IPS DF 4.7 (cell line): ENCODE data around the gene VWDE.

Experiments
- DNase-seq: peaks from one replicate; pipeline ENCODE4 v3.0.0-alpha.2; 2013; ENCODE audit warnings: low spot score; ENCODE audit errors: extremely low read depth

The VWDE gene

DNA sequence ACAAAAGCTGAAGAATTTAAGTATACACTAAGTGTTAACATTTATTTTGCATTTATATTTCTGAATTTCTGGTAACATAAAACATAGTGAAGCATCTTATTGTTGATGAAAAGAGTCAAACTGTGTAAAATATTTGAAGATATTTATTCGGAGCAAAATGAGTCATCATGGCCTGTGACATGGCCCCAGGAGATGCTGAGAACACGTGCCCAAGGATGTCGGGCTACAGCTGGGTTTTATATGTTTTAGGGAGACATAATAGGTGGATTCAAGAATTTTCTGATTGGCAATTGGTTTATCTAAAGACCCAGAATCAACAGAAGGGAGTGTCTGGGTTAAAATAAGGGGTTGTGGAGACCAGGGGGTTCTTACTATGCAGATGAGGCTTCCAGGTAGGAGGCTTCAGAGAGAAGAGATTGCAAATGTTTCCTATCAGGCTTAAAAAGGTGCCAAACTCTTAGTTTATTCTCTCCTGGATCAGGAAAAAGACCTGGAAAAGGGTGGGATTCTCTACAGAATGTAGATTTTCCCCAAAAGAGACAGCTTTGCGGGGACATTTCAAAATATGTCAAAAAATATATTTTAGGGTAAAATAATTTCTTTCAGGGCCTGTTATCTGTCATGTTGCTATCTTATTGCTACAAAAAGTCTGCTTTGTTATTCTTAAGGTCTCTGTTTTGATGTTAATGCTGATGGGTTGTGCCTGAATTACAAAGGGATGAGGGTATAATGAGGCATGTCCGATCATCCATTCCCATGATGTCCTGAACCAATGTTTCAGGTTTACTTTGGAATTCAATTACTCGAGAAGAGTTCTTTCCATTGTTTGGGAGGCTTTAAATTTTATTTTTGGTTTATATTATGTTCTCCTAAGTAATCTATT is 74.5 kb downstream of the VWDE start:
- DNase-seq, result peak; percentile 44

DNA sequence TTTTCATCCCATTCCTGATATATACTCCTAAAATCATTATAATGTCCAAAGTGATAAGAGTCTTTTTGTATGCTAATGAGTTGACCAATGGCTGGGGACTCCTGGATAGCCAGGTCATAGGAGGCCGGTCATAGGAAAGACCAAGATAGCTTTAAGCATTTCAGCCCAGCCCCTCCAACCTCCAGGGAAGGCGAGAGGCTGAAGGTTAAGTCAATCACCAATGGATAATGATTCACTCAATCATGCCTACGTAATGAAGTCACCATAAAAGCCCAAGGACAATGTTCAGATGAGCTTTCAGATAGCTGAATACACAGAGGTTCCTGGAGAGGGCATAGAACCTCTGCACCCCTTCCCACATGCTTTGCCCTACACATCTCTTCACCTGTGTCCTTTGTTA is 75.7 kb downstream of the VWDE start:
- DNase-seq, result no peak

DNA sequence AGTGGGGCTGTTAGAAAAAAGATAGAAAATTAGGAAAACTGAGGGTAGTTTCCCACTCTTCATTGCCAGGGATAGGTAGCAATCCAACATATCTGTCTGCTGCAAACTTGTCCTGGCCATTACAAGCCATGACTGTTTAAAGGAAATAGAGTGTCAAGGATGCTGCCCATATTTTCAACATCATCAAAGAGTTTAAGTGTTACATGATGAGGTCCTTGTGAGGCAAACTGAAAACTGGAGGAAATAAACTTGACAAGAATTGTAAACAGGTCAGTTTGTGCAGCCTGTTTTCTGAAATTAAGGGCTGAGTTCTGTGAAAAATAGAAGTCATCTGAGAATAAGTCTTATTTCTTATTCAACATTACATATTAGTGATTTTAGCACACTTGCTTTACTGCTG is 78.0 kb downstream of the VWDE start:
- DNase-seq, result no peak

DNA sequence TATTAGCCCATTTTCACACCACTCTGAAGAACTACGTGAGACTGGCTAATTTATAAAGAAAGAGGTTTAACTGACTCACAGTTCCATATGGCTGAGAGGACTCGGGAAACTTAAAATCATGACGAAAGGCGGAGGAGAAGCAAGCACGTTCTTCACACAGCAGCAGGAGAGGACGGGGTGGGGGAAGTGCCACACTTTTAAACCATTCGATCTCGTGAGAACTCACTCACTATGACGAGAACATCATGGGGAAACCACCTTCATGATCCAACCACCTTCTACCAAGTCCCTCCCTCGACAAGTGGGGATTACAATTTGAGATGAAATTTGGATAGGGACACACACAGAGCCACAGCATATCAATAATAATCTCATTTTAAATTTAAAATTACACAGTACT is 80.2 kb downstream of the VWDE start:
- DNase-seq, result no peak

DNA sequence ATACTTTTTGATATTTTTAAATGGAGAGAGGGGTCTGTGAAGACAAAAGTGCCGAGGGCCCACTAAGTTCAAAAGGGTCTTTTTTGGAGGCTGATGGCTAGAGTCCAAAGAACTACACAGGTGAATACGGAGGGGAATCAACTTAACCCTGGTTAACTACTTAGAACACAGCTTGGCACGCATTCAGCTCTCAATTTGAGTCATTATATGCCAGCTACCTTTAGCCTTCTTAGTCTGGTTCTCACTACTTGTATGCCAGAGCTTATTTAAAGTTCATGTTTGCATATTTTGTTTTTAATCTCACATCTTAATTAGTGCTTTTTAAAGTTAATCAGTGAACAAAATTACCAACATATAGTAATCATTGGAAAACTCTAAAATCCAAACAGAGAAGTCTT is 80.8 kb downstream of the VWDE start:
- no peak for DNase-seq

DNA sequence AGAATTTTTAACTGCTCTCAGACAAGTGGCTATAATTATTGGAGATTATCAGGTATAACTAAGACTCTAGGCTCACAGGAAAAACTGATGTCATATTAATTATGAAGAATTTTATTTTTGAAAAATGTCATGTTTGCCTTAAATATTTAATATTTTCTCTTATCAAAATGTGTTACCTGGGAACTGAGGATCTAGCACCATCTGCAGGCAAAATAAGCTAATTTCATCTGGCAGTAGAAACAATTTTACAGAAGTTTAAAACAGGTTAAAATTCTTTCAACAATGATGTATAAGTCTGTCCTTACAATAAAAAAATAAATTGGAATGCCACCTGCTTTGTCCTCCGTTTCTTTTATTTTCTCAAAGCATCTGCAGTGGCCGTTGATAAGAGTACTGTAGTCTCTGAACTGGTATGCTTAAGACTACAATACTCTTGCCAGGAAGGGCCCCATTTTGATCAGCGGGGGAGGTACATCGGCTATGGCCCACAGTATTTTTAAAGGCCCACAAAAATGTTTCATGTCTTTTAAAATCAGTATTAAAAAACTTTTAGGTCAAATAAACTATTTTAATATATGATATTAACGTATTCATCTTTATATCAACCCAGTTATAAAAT is 81.3 kb downstream of the VWDE start:
- no peak for DNase-seq

DNA sequence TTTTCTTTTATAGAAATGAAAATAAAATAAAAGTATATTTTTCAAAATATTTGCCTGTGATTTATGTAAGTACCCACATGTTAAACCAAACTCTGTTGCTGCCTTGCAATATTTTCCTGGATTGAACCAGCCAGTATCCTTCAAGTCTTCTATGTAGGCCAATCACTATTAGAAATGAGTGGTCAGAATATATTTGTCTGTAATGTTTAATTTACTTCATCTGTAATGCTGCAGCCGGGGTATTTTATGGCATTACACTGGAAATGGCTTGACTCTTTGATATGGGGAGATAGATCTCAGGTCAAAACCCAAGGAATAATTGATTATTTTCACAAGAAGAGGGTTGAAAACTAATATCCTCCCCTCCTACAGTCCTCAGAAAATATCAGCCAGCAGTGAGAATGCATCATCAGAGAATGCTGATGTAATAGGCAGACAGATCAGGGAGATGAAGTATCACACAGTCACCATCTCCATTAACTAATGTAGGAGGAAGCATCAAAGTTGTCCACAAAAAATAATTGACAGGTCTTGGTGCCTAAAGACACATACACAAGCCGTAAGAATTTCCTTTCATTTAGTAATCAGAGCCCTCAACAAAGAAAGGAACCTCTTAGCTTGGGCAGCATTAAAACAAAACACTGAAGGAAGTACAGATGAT is 82.5 kb downstream of the VWDE start:
- no peak for DNase-seq

DNA sequence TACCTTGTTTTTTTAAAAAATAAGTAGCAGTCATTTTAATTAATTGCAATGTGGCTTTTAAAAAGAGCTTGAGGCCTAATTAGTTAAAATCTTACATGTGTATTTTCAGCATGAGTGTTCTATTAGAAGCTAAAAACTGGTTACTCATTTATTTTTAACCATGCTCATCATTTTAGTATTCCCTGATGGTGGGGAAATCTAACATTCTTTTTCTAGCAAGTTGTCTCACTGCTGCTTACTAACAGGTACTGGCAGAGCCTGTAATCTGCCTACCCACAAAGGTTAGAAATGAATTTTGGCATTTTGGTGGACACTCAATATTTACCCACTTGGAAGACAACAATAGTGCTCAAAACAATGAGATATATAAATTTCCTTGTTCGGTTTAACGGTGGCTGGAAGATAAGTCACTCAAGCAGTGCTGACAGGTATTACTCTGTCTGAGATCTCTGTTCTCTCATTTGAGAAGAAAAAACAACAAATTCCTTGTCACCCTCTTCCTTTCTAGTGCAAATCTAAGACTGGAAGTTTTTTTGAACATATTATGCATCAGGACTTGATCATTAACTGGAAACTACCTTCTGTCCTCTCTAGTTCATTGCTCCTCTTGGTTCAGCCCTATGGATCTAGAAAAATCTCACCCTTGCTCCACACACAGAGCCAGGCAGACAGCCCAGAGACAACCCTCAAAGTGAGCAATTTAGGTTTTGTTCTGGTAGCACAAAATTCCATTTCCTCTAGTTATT is 83.3 kb downstream of the VWDE start:
- DNase-seq, result no peak

DNA sequence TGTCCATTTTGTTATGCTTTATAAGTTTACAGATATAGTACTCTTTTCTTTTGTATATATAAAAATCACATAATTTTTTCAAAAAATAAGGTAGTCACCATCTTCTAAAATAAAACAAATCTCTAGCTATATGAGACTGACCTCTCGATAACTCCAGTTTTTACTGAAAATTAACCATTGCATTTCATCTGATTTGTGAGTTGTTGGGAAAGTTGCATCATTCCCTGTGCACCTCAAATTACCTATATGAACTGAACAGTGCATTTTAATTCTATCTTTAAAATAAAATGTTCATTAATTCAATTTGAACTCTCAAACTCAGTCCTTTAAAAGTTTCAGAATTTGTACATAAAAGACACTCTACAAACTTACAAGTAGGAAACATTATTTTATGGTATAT is 86.0 kb downstream of the VWDE start:
- no peak for DNase-seq

DNA sequence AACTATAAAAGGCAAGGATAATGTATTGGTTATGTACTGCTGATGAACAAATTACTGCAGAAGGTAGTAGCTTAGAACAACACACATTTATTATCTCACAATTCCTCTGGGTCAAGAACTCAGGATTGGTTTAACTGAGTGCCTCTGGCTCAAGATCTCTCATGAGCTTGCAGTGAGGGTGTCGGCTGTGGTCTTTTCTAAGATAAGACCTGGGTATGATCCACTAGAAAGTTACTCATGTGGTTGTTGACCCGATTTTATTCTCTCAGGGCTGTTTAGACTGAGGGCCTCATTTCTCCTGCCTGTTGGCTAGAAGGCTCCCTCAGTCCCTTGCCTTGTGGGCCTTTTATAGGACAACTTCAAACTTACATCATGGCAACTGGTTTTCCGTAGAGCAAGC is 86.7 kb downstream of the VWDE start:
- no peak for DNase-seq

DNA sequence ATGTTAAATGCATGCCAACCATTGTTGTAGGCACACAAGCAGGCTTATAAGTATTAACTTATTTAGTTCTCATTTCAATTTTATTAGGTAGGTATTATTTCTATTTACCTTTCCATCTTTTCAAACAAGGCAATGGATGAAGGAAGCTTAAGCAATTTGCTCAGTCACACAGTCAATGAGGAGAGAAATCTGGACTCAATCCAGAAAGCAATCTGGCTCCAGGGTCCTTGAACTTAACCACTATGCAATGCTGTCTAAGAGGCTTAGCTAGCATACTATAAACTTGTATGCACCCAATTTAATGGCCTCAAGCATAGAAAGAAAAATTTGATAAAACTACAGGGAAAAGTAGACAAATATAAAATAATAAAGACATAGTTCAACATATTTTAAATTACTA is 88.6 kb downstream of the VWDE start:
- no peak for DNase-seq

DNA sequence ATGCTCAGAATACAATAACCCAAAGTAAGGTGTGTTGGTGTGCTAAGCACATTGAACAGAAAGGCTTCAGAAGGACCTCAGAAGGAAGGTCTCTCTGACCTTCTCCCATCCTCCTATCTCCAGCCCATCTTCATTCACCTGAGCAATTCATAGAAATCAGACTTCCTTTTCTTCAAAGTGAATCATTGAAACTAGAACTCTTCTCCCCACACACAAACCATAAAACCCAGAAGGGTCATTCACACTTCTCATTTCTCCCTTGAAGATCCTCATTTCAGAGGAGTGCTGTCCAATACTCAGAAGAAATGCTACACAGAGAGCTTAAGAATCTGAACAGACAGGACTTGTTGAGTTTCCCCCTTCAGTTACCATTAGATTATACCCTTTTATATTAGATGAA is 89.5 kb downstream of the VWDE start:
- DNase-seq, result no peak

DNA sequence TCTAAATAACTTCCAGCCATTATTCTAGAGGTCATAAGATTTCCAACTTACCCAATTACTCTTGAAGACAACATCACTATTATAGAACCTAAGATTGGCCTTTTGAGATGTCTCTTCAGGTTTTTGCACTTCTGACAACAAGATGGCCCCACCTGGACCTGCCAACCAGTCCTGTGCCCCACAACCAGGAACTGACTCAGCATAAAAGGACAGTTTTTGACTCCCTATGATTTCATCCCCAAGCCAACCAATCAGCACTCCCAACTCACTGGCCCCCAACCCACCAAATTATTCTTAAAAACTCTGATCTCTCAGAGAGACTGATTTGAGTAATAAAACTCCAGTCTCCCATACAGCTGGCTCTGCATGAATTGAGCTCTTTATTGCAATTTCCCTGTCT is 98.2 kb downstream of the VWDE start:
- no peak for DNase-seq

DNA sequence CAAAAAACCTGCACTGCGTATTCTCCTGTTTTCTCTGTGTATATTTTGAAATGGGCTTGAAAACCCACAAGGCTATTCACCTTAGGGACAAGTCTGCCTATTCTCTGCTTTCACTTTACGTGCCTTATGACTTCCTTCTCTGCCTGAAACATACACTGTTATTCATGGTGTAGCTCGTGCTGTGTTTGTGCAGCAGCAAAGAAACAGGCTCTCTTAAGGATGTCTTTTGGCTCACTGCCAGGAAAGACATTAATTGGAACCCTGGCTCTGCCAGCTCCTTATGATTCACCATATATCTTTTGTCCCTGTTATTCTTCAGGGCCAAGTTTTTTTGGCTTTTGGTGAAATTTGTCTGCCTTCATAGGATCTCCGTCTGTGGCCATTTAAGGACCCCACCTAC is 100.2 kb downstream of the VWDE start:
- DNase-seq, result no peak

DNA sequence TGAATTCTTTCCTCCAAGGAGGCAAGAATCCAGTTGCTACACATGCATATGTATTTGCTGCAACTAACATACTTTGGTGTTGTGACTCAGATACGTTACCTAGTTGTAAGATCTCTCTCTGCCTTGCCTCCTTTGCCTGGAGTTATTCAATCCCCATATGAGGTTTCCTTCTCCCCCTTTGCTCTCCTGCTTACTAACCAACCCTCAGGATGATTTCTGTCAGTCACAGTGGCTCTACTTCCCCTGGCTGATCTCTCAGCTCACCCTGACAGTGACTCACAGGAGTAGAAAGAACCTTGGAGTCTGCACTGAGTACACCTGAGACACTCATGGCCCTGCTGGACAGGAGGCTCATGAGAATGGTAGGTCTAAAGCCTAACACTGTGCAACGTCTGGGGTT is 100.6 kb downstream of the VWDE start:
- no peak for DNase-seq

DNA sequence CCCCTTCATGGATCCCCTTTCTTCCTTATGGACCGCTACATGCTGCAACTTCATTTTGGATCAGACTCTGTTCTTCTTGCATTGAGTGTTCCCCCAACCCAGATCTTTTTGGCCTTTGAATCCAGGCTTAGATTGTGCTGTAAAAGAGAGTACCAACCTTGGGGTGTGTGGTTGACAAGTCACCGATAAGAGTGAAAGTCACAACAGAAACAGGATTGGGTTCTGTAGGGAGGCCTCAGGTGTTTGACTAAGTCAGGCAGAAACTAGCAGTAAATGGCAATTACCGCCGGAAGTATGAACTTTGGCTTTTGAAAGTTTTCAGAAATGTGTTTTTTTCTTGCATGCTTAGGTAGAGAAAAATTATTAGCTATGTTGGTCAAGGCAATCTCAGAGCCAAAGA is 103.2 kb downstream of the VWDE start:
- no peak for DNase-seq

DNA sequence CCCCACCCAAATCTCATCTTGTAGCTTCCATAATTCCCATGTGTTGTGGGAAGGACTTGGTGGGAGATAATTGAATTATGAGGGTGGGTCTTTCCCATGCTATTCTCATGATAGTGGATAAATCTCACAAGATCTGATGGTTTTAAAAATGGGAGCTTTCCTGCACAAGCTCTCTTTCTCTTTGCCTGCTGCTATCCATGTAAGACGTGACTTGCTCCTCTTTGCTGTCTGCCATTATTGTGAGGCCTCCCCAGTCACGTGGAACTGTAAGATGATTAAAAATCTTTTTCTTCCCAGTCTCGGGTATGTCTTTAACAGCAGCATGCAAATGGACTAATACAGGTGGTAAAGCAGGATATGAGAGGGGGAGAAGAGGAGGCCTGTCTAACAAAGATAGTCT is 104.3 kb downstream of the VWDE start:
- DNase-seq, result no peak

DNA sequence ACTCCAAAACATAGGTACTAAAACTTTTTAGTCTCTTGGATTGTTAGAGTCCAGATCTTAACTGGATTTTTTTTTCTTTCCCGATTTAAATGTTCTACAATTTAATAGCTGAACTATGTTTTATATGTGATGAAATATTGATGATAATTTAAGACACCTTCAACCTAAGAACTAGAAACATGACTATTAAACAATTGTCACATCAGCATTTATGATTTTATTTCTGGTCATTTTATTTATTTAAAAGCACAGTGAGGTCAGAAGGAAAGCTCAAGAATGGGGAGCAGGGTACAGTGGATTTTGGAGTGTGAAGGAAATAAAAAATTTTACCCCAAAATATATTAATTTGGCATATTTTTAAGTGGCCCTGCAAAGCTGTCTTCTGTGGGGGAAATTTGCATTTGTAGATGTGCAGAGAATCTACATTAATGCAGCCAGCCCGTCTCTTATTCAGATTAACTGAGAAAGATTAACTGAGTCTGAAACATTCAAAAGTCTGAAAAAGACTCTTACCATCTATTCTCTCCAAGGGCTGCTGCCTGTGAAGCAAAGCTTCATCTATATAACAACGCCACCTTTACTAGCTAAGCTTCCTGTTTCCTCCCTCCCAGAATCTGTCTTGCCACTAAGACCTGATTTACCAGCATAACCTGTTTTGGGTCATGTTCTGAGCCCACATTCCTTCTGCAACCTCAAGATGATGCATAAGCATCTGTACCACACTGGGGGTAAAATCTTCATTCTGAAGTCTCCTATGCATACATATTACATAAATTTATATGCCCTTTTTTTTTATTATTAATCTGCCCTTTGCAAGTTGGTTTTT is 106.2 kb downstream of the VWDE start:
- peak; percentile 9 for DNase-seq

DNA sequence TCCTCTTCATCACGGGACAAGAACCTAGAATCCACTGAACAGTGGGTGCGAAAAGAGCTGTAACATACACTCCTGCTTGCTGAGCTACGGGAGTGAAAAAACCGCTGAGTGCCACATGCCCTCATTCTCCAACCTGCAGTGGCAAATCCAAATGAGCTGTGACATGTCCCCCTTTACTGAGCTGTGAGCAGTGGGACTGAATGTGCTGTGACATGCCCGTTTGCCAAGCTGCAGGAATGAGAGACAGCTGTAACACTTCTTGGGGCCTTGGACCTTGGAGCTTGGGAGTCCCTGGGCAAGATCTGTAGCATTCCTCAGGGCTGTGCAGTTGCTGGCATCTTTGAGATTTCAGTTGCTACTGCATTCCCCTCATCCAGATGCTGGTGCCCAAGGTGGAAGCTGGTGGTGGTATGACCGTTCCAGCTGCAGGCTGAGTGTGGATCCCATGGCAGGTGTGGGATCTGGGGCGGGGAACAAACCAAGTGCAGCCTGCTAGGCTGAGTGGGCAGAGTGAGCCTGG is 107.6 kb downstream of the VWDE start:
- DNase-seq, result no peak

DNA sequence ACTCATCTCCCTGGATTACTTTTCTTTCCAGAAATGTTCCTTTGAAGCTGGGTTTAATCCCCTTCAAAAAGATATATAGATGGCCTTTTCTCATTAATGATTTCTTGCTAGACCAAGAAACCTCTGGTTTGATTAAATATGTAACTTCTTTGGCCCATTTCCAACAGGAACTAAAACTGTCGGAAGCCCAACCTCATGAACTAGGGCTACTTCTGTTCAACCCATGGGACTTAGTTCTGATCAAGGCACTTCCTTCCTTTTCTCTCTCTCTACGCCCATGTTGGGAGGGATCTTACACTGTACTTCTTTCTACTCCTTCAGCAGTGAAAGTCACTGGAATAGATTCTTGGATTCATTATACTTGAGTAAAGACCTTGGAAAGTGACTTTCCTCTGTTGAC is 109.0 kb downstream of the VWDE start:
- DNase-seq, result no peak

DNA sequence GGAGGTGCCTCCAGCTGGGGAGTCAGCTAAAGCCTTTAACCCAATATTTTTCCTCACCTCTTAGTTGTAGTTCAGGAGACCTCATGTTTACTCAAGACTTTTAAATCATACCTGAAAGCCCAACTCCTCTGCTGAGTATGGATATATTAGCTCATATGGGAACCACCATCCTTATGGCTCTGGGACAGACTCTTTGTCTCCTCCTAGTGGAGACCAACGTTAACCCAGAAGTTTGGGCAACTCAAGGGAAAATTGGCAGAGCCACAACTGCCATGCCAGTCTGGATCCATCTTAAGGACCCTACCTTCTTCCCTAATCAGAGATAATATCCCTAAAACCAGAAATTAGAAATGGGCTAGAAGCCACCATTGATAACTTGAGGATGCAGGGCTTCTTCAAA is 111.8 kb downstream of the VWDE start:
- DNase-seq, result no peak
